HG03097 (cell line): ENCODE data around the gene CWF19L1.

ENCODE experiments used
- ATAC-seq: cut with Tn5 transposase; IDR thresholded peaks from one replicate; pipeline ENCODE4 v1.9.1; 2021; ENCODE audit not compliant: unreplicated experiment, low FRiP score

CWF19L1 gene

GRCh38 chr10:100184426-100184825 lies 83.0 kb downstream of the CWF19L1 start:
- ATAC-seq = no peak

GRCh38 chr10:100183481-100183880 lies 84.0 kb downstream of the CWF19L1 start:
- ATAC-seq = no peak

GRCh38 chr10:100182908-100183307 lies 84.5 kb downstream of the CWF19L1 start:
- ATAC-seq = no peak
